ENCODE results near the gene PIM3.

The PIM3 gene

DNA sequence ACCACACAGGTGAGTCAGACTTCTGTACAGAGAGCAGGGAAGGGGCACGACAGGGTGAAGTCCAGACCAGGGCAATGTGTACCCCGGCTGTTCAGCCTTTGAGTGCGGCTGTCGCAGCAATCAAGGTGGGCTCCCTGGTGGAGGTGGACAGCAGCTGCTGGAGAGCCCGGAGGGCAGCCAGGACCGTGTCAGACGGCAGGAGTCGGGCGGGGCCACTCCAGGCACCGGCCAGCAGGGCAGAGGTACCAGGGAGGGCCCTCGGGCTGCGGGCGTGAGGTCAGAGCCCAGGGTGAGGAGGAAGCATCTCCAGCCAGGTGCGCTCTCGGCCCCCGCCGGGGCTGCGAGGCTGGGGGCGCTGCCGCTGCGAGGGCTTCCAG is 802 bp upstream of the PIM3 start:
- Histone ChIP-seq H3K27me3 (peaks cover 10% of the 10 kb centered on the region), H3K27ac (peak overlapping the region; percentile 98), H3K9me3 (no peaks in the 10 kb centered on the region), H3K4me3 (ENCODE audit: low read depth in 1 of 2, low read length in 1 of 2) (peak overlapping the region; percentile 94 to 99), H3K36me3 (peaks cover 35% of the 10 kb centered on the region), H3K4me1 (ENCODE audit: control insufficient read depth in 1 of 2, insufficient read depth in 1 of 2, low read depth in 1 of 2, low read length in 1 of 2) (peaks cover 44 to 46% of the 10 kb centered on the region in 2 experiments)
- TF ChIP-seq, protein P1, sequence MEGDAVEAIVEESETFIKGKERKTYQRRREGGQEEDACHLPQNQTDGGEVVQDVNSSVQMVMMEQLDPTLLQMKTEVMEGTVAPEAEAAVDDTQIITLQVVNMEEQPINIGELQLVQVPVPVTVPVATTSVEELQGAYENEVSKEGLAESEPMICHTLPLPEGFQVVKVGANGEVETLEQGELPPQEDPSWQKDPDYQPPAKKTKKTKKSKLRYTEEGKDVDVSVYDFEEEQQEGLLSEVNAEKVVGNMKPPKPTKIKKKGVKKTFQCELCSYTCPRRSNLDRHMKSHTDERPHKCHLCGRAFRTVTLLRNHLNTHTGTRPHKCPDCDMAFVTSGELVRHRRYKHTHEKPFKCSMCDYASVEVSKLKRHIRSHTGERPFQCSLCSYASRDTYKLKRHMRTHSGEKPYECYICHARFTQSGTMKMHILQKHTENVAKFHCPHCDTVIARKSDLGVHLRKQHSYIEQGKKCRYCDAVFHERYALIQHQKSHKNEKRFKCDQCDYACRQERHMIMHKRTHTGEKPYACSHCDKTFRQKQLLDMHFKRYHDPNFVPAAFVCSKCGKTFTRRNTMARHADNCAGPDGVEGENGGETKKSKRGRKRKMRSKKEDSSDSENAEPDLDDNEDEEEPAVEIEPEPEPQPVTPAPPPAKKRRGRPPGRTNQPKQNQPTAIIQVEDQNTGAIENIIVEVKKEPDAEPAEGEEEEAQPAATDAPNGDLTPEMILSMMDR (IDR thresholded peaks at IDR 0.05) = peak; percentile 29

DNA sequence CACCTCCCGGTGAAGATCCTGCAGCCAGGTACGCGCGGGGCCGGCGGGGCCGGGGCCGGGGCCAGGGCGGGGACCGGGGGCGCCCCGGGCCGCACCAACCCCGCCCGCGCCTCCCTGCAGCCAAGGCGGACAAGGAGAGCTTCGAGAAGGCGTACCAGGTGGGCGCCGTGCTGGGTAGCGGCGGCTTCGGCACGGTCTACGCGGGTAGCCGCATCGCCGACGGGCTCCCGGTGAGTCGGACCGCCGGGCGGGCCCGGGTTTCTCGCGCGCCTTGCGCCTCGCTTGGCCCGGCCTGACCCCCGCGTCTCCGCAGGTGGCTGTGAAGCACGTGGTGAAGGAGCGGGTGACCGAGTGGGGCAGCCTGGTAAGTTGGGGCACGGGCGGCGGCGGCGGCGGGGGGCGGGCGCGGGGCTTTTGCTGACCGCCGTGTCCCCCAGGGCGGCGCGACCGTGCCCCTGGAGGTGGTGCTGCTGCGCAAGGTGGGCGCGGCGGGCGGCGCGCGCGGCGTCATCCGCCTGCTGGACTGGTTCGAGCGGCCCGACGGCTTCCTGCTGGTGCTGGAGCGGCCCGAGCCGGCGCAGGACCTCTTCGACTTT is 531 bp downstream of the PIM3 start:
- Histone ChIP-seq H3K27ac (peak overlapping the region; percentile 98), H3K36me3 (peaks cover 46% of the 10 kb centered on the region), H3K27me3 (peaks cover 10% of the 10 kb centered on the region), H3K4me1 (ENCODE audit: control insufficient read depth in 1 of 2, insufficient read depth in 1 of 2, low read depth in 1 of 2, low read length in 1 of 2) (peaks cover 53 to 54% of the 10 kb centered on the region in 2 experiments), H3K4me3 (ENCODE audit: low read depth in 1 of 2, low read length in 1 of 2) (peak overlapping the region; percentile 94 to 99), H3K9me3 (no peaks in the 10 kb centered on the region)
- TF ChIP-seq, protein P1 (IDR thresholded peaks at IDR 0.05) = no peak

DNA sequence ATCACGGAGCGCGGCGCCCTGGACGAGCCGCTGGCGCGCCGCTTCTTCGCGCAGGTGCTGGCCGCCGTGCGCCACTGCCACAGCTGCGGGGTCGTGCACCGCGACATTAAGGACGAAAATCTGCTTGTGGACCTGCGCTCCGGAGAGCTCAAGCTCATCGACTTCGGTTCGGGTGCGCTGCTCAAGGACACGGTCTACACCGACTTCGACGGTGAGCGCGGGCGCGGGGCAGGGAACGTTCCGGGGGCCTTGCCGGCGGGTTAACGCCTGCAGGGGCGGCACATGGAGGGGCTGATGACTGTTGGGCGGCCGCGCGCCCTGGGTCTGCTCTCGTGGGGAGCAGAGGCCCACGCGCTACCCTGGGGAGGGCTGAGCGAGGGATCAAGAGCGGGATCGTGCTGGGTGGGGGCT is 1.0 kb downstream of the PIM3 start:
- no peaks in the 10 kb centered on the region for H3K9me3 ChIP-seq
- peak overlapping the region; percentile 94 to 99 for H3K4me3 ChIP-seq (ENCODE audit: low read depth in 1 of 2, low read length in 1 of 2)
- peaks cover 58 to 59% of the 10 kb centered on the region in 2 experiments for H3K4me1 ChIP-seq (ENCODE audit: control insufficient read depth in 1 of 2, insufficient read depth in 1 of 2, low read depth in 1 of 2, low read length in 1 of 2)
- H3K27me3 ChIP-seq = peaks cover 10% of the 10 kb centered on the region
- TF ChIP-seq, protein P1 (IDR thresholded peaks at IDR 0.05) = no peak
- peak overlapping the region; percentile 98 for H3K27ac ChIP-seq
- H3K36me3 ChIP-seq = peaks cover 46% of the 10 kb centered on the region

DNA sequence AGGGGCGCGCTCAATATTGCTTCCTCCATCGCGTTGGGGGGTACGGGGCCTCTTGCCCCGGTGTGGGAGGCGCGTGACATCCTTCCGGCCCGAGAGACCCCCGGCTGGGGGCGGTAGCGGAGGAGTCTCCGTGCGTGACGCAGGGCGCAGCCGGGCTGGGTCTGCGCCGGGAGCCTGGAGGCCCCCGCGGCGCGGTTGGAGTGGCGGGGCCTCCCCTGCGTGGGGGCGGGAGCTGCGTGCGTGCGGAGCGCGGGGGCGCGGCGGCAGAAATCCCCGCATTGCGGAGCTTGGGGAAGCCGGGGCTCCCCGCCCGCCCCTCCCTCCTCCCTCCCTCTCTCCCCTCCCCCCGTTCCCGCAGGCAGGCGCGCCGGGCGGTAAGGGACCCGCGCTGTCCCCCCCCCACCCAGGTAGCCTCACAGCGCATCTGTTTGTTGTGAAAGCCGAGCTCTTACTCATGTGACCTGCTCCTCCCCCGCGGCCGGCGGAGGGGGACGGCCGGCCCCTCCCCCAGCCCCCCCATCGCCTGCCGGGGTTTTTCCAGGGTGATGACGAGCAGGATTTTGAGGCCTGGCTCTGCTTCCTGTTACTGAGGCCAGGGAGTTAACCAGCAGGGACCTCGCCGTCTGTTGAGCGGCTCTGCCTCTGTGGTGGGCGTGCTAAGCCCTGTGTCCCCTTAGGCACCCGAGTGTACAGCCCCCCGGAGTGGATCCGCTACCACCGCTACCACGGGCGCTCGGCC is 1.6 kb downstream of the PIM3 start:
- Histone ChIP-seq H3K36me3 (peaks cover 46% of the 10 kb centered on the region), H3K27me3 (peaks cover 10% of the 10 kb centered on the region), H3K4me3 (ENCODE audit: low read depth in 1 of 2, low read length in 1 of 2) (peak overlapping the region; percentile 94 to 99), H3K27ac (peak overlapping the region; percentile 98), H3K4me1 (ENCODE audit: control insufficient read depth in 1 of 2, insufficient read depth in 1 of 2, low read depth in 1 of 2, low read length in 1 of 2) (peaks cover 64 to 65% of the 10 kb centered on the region in 2 experiments), H3K9me3 (no peaks in the 10 kb centered on the region)
- TF ChIP-seq, protein P1 (IDR thresholded peaks at IDR 0.05) = no peak

DNA sequence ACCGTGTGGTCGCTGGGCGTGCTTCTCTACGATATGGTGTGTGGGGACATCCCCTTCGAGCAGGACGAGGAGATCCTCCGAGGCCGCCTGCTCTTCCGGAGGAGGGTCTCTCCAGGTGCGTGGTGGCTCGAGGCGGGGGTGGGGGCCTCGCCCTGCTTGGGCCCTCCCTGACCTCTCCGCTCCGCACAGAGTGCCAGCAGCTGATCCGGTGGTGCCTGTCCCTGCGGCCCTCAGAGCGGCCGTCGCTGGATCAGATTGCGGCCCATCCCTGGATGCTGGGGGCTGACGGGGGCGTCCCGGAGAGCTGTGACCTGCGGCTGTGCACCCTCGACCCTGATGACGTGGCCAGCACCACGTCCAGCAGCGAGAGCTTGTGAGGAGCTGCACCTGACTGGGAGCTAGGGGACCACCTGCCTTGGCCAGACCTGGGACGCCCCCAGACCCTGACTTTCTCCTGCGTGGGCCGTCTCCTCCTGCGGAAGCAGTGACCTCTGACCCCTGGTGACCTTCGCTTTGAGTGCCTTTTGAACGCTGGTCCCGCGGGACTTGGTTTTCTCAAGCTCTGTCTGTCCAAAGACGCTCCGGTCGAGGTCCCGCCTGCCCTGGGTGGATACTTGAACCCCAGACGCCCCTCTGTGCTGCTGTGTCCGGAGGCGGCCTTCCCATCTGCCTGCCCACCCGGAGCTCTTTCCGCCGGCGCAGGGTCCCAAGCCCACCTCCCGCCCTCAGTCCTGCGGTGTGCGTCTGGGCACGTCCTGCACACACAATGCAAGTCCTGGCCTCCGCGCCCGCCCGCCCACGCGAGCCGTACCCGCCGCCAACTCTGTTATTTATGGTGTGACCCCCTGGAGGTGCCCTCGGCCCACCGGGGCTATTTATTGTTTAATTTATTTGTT is 2.4 kb downstream of the PIM3 start:
- peak overlapping the region; percentile 94 to 99 for H3K4me3 ChIP-seq (ENCODE audit: low read depth in 1 of 2, low read length in 1 of 2)
- H3K9me3 ChIP-seq = no peaks in the 10 kb centered on the region
- peak overlapping the region; percentile 98 for H3K27ac ChIP-seq
- TF ChIP-seq, protein P1 (IDR thresholded peaks at IDR 0.05) = no peak
- peaks cover 72 to 73% of the 10 kb centered on the region in 2 experiments for H3K4me1 ChIP-seq (ENCODE audit: control insufficient read depth in 1 of 2, insufficient read depth in 1 of 2, low read depth in 1 of 2, low read length in 1 of 2)
- H3K27me3 ChIP-seq = peaks cover 10% of the 10 kb centered on the region
- H3K36me3 ChIP-seq = peaks cover 46% of the 10 kb centered on the region

All from neutrophil (primary cell).